ENCODE data around the gene AARSD1. TPM values are rescaled to one million over a fixed set of nuclear protein-coding genes. Genes with fewer than 3 reads are reported as not detected.
A peak's percentile ranks its signal among the peaks of the same experiment; 100 is the strongest.
"Not testable (repeated sequence)": the region's sequence is repeated elsewhere in the genome, so short reads cannot be mapped to it uniquely, and the experiment has no call there.

AARSD1 gene
- 10 to 100 TPM; 39.9 to 43.2 TPM for total RNA-seq

- Mint-ChIP-seq H3K9me3 (no peaks in the 10 kb centered on the region), H3K4me3 (peak within 1 kb of the TSS; percentile 91), H3K4me1 (peaks cover 14% of the 10 kb centered on the region), H3K27ac (peak within 1 kb of the TSS; percentile 90), H3K36me3 (peaks cover 16% of the 10 kb centered on the region), H3K27me3 (no peaks in the 10 kb centered on the region)
- POLR2A ChIA-PET = interaction anchor here (0.6 to 1.8 kb wide), 7 partner anchors 34 to 396 kb away, joined by 3 to 8 read pairs (median 5); partner anchors contain the start of genes PSME3 and RPL27
- peak; percentile 89 for DNase-seq
- peak; percentile 95 for ATAC-seq (ENCODE audit: low read depth)
Measured at GRCh38 chr17:42964161-42964932, at the start of gene AARSD1. Gene AARSD1 (minus strand): TSS chr17:42964454. CDS start chr17:42964440, 14 bp downstream.

GRCh38 chr17:43013296-43013695 lies 49.0 kb upstream of the AARSD1 start:
- no peak for ATAC-seq (ENCODE audit: low read depth)
- H3K9me3 Mint-ChIP-seq = no peaks in the 10 kb centered on the region
- H3K4me1 Mint-ChIP-seq = peaks cover 30% of the 10 kb centered on the region
- POLR2A ChIA-PET = interaction anchor here (0.6 kb wide), 1 partner anchor 183 kb away, joined by 6 read pairs; no protein-coding TSS in a partner anchor
- peak overlapping the region; percentile 48 for H3K27ac Mint-ChIP-seq
- H3K4me3 Mint-ChIP-seq = no peak overlapping the region
- H3K27me3 Mint-ChIP-seq = no peaks in the 10 kb centered on the region
- no peak for DNase-seq
- H3K36me3 Mint-ChIP-seq = peaks cover 9% of the 10 kb centered on the region

GRCh38 chr17:43011728-43012472 lies 47.6 kb upstream of the AARSD1 start:
- no peak overlapping the region for H3K4me3 Mint-ChIP-seq

GRCh38 chr17:43010667-43011308 lies 46.5 kb upstream of the AARSD1 start:
- DNase-seq (no peak), ATAC-seq (ENCODE audit: low read depth) (no peak)
- Mint-ChIP-seq H3K4me3 (no peak overlapping the region), H3K4me1 (peaks cover 31% of the 10 kb centered on the region), H3K27ac (peak overlapping the region; percentile 50), H3K36me3 (peaks cover 10% of the 10 kb centered on the region), H3K9me3 (no peaks in the 10 kb centered on the region), H3K27me3 (no peaks in the 10 kb centered on the region)
- POLR2A ChIA-PET = interaction anchor here (1.0 kb wide), 1 partner anchor 13 kb away, joined by 3 read pairs; the partner anchor contains the start of gene RPL27

More at GRCh38 chr17:43011728-43012472, 47.6 kb upstream of the AARSD1 start:
- Mint-ChIP-seq H3K9me3 (no peaks in the 10 kb centered on the region), H3K27me3 (no peaks in the 10 kb centered on the region), H3K4me1 (peaks cover 29% of the 10 kb centered on the region), H3K36me3 (peaks cover 9% of the 10 kb centered on the region), H3K27ac (peak overlapping the region; percentile 42)
- DNase-seq (no peak), ATAC-seq (ENCODE audit: low read depth) (no peak)
- POLR2A ChIA-PET = interaction anchor here (0.6 kb wide), 1 partner anchor 14 kb away, joined by 3 read pairs; no protein-coding TSS in a partner anchor

GRCh38 chr17:43006639-43007551 lies 42.6 kb upstream of the AARSD1 start, which contains the start of gene IFI35:
Gene IFI35 (plus strand): TSS chr17:43006784. CDS start chr17:43006948, 164 bp downstream.
- H3K4me1 Mint-ChIP-seq = peaks cover 23% of the 10 kb centered on the region
- peak within 1 kb of the TSS; percentile 100 for H3K27ac Mint-ChIP-seq

GRCh38 chr17:43003542-43004172 lies 39.4 kb upstream of the AARSD1 start:
- Mint-ChIP-seq H3K27me3 (no peaks in the 10 kb centered on the region), H3K4me3 (no peak overlapping the region), H3K9me3 (no peaks in the 10 kb centered on the region), H3K36me3 (peaks cover 23% of the 10 kb centered on the region), H3K27ac (peak overlapping the region; percentile 46), H3K4me1 (peaks cover 23% of the 10 kb centered on the region)
- ATAC-seq (ENCODE audit: low read depth) (no peak), DNase-seq (no peak)
- POLR2A ChIA-PET = interaction anchor here (1.2 kb wide), 1 partner anchor 357 kb away, joined by 3 read pairs; no protein-coding TSS in a partner anchor

More at GRCh38 chr17:43006639-43007551, 42.6 kb upstream of the AARSD1 start, which contains the start of gene IFI35:
- DNase-seq (peak; percentile 83), ATAC-seq (ENCODE audit: low read depth) (peak; percentile 98)
- Mint-ChIP-seq H3K9me3 (no peaks in the 10 kb centered on the region), H3K36me3 (peaks cover 6% of the 10 kb centered on the region), H3K27me3 (no peaks in the 10 kb centered on the region), H3K4me3 (peak within 1 kb of the TSS; percentile 100)
- POLR2A ChIA-PET = interaction anchor here (0.6 to 3.3 kb wide), 13 partner anchors 8 to 614 kb away, joined by 3 to 65 read pairs (median 5); partner anchors contain the start of genes BRCA1, RND2, RPL27 and RUNDC1

- H3K4me3 Mint-ChIP-seq; H3K27ac Mint-ChIP-seq; H3K9me3 Mint-ChIP-seq; ATAC-seq (ENCODE audit: low read depth); H3K27me3 Mint-ChIP-seq; DNase-seq: not testable (repeated sequence)
- Mint-ChIP-seq H3K36me3 (peaks cover 24% of the 10 kb centered on the region), H3K4me1 (peaks cover 25% of the 10 kb centered on the region)
- POLR2A ChIA-PET = interaction anchor here (1.1 kb wide), 1 partner anchor 322 kb away, joined by 3 read pairs; no protein-coding TSS in a partner anchor
Measured at GRCh38 chr17:43000894-43001293, 36.6 kb upstream of the AARSD1 start.

GRCh38 chr17:42999003-42999525 lies 34.8 kb upstream of the AARSD1 start:
- Mint-ChIP-seq H3K4me3 (peak overlapping the region; percentile 92), H3K27me3 (no peaks in the 10 kb centered on the region), H3K36me3 (peaks cover 25% of the 10 kb centered on the region), H3K4me1 (peaks cover 27% of the 10 kb centered on the region), H3K27ac (peak overlapping the region; percentile 84), H3K9me3 (no peaks in the 10 kb centered on the region)
- ATAC-seq (ENCODE audit: low read depth) = no peak
- DNase-seq = no peak
- POLR2A ChIA-PET = interaction anchor here (0.6 to 2.6 kb wide), 19 partner anchors 8 to 722 kb away, joined by 3 to 65 read pairs (median 8); partner anchors contain the start of genes AARSD1, BECN1, BRCA1 and DHX8

- Mint-ChIP-seq H3K27ac (peak within 1 kb of the TSS; percentile 84), H3K4me1 (peaks cover 27% of the 10 kb centered on the region), H3K4me3 (peak within 1 kb of the TSS; percentile 92), H3K9me3 (no peaks in the 10 kb centered on the region), H3K27me3 (no peaks in the 10 kb centered on the region), H3K36me3 (peaks cover 22% of the 10 kb centered on the region)
- DNase-seq = peak; percentile 91
- ATAC-seq (ENCODE audit: low read depth) = peak; percentile 98
- POLR2A ChIA-PET = interaction anchor here (0.6 to 2.6 kb wide), 37 partner anchors 9 to 723 kb away, joined by 3 to 65 read pairs (median 5); partner anchors contain the start of genes AARSD1, AOC2, BECN1 and BRCA1
Measured at GRCh38 chr17:42997984-42998938, 34.0 kb upstream of the AARSD1 start, which contains the start of gene RPL27. Gene RPL27 (plus strand): TSS chr17:42998419. CDS start chr17:42998751, 332 bp downstream.

GRCh38 chr17:42997390-42997983 lies 33.2 kb upstream of the AARSD1 start:
- Mint-ChIP-seq H3K36me3 (peaks cover 26% of the 10 kb centered on the region), H3K9me3 (no peaks in the 10 kb centered on the region), H3K27ac (peak overlapping the region; percentile 84), H3K4me3 (peak overlapping the region; percentile 92), H3K4me1 (peaks cover 27% of the 10 kb centered on the region), H3K27me3 (no peaks in the 10 kb centered on the region)
- no peak for ATAC-seq (ENCODE audit: low read depth)
- POLR2A ChIA-PET = interaction anchor here (0.6 to 2.6 kb wide), 34 partner anchors 10 to 724 kb away, joined by 3 to 65 read pairs (median 6); partner anchors contain the start of genes AARSD1, AOC2, BECN1 and BRCA1
- DNase-seq = no peak

Data from activated naive CD8-positive, alpha-beta T cell treated with anti-CD3 and anti-CD28 coated beads, Interleukin-2, amount 10 ng/mL, durations not matched to agents 7 days and 5 days (primary cell).